Posterior vena cava (tissue), 2 donors: ENCODE measurements around the gene RFFL. TPM values are rescaled to one million over a fixed set of nuclear protein-coding genes. Genes with fewer than 3 reads are reported as not detected.
A peak's percentile ranks its signal among the peaks of the same experiment; 100 is the strongest.
"Not testable (repeated sequence)": the region's sequence is repeated elsewhere in the genome, so short reads cannot be mapped to it uniquely, and the experiment has no call there.

Source experiments
- DNase-seq: peaks from one replicate; pipeline ENCODE4 v3.0.0-alpha.2; 2020; ENCODE audit warnings: low spot score
- intact Hi-C, 2 donors: fragments of 100-400 bp; cut with DNase I; formaldehyde crosslinking; loops; one replicate each; pipeline versions ENCODE4 v1.14.1 to v1.14.2; 2022 to 2023
- total RNA-seq, 2 donors: library from RNA; stranded (reverse); fragmentation: NEBNext Ultra II Directional; extraction: Animal tissue kit (Norgen Biotek cat#: 25700); gene quantifications; one replicate each; pipeline ENCODE4 v1.2.1, GENCODE V29; 2021
- donor health status: DM: yes; HTN: yes; CAD: no.
- donor health status: DM: yes; HTN: yes; CAD: no.

Gene RFFL
- total RNA-seq, 2 donors from 2014 or later = 19.8 to 23.0 TPM

DNA sequence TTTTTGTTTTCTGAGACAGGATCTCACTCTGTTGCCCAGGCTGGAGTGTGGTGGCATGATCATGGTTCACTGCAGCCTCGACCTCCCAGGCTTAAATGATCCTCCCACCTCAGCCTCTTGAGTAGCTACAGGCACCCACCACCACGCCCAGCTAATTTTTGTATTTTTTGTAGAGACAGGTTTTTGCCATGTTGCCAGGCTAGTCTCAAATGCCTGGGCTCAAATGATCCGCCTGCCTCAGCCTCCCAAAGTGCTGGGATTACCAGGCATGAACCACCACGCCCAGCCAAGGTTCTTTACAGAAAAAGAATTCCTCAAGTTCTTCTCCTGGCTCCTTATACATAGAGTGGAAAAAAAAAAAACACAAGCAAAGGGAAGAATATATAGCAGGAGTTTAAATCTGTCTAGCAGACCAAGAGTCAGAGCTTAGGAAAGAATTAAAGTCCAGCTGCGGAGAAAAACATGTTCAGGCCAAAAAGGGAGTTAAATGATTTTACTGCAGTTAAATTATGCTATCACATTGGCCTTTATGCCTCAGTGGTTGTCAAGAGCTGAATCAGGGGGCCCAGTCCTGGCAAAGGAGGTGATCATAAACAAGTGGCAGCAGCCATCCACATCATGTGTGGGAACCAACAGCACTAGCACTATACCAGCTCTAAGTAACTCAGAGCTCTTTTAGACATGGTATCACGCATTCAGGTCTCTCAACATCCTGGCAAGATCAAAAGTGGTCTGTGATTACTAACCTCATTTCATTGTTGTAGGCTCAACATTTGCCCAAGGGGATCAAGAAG, 43.9 kb downstream of the RFFL start:
- DNase-seq = no peak
- intact Hi-C loops = loop anchor here in 1 of 2 donors (2.0 kb wide), 1 partner anchor 15 kb away; no protein-coding TSS in a partner anchor

DNA sequence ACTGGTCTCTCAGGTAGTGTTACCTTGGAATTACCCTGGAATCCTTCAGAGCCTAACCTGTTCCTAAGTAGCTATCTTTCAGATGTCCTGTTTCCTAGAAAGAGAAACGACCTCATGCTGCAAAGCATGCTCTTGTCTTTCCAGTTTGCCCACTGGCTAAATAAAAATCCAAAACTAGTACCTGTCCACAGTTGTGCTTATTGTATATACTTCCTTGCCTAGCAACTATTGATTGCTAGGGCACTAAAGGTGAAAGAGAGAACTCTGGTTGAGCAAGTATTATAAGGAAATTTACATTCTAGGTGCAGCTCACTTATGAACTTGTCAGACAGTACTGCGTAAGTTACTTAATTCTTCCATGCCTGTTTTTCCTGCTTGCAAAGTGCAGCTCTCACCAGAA, 44.7 kb downstream of the RFFL start:
- intact Hi-C loops = loop anchor here in 1 of 2 donors (2.0 kb wide), 1 partner anchor 14 kb away; no protein-coding TSS in a partner anchor
- DNase-seq = no peak

- intact Hi-C loops = no loop called here
Observed at GRCh38 chr17:35017021-35017420, 46.5 kb downstream of the RFFL start.

GRCh38 chr17:35016369-35016768, 47.1 kb downstream of the RFFL start:
- intact Hi-C loops = no loop called here
- no peak for DNase-seq

More at GRCh38 chr17:35017021-35017420, 46.5 kb downstream of the RFFL start:
- no peak for DNase-seq

- intact Hi-C loops = no loop called here
- DNase-seq = no peak
Observed at GRCh38 chr17:35011671-35012216, 51.8 kb downstream of the RFFL start.

DNA sequence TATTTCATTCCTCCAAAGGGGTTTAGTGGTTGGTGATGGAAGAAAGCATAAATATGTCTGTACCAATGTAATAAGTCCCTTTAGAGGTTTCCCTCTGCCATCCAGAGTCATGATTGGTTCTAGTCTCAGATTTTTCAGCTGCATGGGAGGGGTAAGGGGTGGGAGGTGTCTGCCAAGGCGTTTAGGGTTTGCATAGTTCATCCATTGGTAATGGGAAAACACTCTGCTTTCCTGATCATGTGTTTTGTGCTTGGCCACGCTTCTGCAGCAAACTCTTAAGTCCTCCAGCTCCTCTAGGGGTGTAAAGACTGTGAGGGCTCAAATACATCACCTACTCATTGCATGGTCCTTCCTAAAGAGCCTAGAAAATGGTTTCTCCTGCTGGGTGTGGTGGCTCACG, 53.4 kb downstream of the RFFL start:
- no peak for DNase-seq
- intact Hi-C loops = no loop called here

DNA sequence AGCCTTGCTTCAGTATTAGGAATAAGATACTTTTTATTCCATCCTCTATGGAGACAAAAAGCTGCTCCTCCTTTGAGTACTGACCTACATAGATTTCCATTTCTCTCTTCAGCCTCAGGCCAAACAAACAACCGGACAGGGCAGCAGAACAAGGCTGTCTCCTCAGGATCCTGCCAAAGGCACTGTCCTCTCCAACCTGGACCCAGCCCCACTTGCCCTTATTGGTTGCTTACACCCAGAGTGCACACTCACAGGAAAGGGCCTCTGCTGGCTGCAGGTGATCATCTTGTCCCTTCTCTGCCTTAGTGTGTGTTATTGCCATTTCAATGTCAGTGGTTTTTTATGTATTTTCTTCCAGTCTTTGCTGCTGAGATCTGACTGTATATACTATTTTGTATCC, 56.5 kb downstream of the RFFL start:
- intact Hi-C loops = no loop called here
- no peak for DNase-seq

GRCh38 chr17:35006345-35006744, 57.2 kb downstream of the RFFL start:
- intact Hi-C loops = no loop called here
- DNase-seq = no peak

DNA sequence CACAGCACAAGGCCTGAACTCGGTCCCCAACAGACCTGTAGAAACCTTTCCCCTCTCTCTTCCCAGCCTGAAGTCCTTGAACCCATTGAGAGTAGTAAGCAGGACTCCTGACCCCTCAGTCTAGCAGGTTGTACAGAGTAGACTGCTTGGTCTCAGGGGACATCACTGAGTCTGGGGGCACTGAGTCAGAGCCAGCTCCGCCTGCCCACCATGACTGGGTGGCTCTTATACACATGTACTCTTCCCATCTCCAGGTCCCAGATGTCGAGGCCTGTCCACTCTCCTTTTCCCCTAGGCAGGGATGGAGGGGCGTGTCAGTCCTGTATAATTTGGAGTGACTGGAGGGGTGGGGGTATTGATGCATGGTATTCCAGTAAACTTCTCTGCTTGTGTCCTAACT, 59.7 kb downstream of the RFFL start:
- no peak for DNase-seq
- intact Hi-C loops = loop anchor here in 1 of 2 donors (2.0 kb wide), 1 partner anchor 15 kb away; no protein-coding TSS in a partner anchor

- intact Hi-C loops = no loop called here
Observed at GRCh38 chr17:35002876-35003551, 60.5 kb downstream of the RFFL start.

GRCh38 chr17:35001549-35001948, 62.0 kb downstream of the RFFL start:
- DNase-seq = no peak
- intact Hi-C loops = no loop called here

More at GRCh38 chr17:35002876-35003551, 60.5 kb downstream of the RFFL start:
- DNase-seq = no peak

GRCh38 chr17:35000965-35001364, 62.5 kb downstream of the RFFL start:
- DNase-seq, intact Hi-C loops: not testable (repeated sequence)

DNA sequence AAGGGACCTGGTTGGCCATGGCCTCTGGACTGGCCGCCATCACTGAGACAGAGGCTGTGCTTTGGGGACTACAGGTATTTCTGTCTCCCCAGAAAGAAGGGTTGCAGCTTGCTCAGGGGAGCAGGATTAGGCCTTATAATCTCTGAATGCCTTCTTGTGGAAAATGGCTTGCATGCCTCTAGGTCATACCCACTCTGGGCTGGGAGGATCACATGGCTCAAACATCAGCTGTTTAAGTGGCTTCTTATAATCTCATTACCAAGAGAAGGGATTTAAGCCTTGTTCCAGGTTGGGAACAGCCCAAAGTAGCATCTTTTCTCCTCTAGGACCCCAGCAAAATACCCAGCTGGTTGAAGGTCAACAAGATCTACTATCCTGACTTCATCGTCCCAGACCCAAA, 64.1 kb downstream of the RFFL start:
- intact Hi-C loops = loop anchor here in 1 of 2 donors (10.0 kb wide), 1 partner anchor 115 kb away; the partner anchor contains the start of gene RAD51D

GRCh38 chr17:34998205-34998604, 65.3 kb downstream of the RFFL start:
- intact Hi-C loops = loop anchor here in 1 of 2 donors (10.0 kb wide), 1 partner anchor 117 kb away; the partner anchor contains the start of gene RAD51D
- peak; percentile 90 for DNase-seq

More for the DNA sequence above, 64.1 kb downstream of the RFFL start:
- DNase-seq = no peak

DNA sequence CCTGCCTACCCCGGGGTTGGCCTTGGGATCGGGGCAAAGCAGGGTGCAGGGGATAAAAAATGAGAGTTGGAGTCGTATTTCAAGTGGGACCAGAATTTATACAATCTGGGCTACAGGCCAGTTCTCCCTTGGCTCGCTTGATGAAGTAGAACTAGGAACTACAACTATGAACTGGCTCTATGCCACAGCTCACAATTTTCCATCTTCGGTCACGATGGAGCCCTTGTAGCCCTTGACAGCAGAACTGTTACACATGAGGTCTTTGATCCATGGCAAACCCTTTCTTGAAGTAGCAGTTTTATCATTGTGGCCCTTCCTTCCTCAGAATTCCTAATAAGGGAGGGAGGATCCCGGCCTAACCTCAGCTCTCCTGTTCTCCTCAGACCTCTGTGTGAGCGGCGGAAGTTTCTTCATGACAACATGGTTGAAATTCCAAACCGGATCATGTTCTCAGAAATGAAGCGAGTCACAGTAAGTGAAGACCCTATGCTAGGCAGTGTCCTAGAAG, 66.1 kb downstream of the RFFL start:
- intact Hi-C loops = loop anchor here in 1 of 2 donors (10.0 kb wide), 1 partner anchor 117 kb away; the partner anchor contains the start of gene RAD51D
- no peak for DNase-seq

- intact Hi-C loops = loop anchor here in 1 of 2 donors (10.0 kb wide), 1 partner anchor 118 kb away; the partner anchor contains the start of gene RAD51D
- DNase-seq = no peak
Observed at GRCh38 chr17:34996422-34997285, 66.9 kb downstream of the RFFL start.

GRCh38 chr17:34993031-34993430, 70.5 kb downstream of the RFFL start:
- DNase-seq = no peak
- intact Hi-C loops = loop anchor here in 1 of 2 donors (10.0 kb wide), 1 partner anchor 122 kb away; the partner anchor contains the start of gene RAD51D

DNA sequence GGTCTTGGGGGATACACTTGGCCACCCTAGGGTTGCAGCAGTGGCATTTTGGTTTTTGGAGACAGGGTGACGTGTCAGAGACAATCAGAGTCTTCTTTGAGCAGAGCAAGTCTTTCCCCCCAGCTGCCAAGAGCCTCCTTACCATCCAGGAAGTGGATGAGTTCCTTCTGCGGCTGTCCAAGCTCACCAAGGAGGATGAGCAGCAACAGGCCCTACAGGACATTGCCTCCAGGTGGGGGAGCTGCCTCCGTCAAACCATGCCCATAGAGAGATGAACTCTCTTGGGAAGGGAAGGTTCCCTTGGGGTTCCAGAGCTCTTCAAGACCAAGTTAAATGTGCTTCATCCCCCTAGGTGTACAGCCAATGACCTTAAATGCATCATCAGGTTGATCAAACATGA, 71.9 kb downstream of the RFFL start:
- no peak for DNase-seq
- intact Hi-C loops = loop anchor here in 1 of 2 donors (10.0 kb wide), 1 partner anchor 123 kb away; the partner anchor contains the start of gene RAD51D
